Measurements from ENCODE around the gene ANKS3.
A peak's percentile ranks its signal among the peaks of the same experiment; 100 is the strongest.

Gene ANKS3

DNA sequence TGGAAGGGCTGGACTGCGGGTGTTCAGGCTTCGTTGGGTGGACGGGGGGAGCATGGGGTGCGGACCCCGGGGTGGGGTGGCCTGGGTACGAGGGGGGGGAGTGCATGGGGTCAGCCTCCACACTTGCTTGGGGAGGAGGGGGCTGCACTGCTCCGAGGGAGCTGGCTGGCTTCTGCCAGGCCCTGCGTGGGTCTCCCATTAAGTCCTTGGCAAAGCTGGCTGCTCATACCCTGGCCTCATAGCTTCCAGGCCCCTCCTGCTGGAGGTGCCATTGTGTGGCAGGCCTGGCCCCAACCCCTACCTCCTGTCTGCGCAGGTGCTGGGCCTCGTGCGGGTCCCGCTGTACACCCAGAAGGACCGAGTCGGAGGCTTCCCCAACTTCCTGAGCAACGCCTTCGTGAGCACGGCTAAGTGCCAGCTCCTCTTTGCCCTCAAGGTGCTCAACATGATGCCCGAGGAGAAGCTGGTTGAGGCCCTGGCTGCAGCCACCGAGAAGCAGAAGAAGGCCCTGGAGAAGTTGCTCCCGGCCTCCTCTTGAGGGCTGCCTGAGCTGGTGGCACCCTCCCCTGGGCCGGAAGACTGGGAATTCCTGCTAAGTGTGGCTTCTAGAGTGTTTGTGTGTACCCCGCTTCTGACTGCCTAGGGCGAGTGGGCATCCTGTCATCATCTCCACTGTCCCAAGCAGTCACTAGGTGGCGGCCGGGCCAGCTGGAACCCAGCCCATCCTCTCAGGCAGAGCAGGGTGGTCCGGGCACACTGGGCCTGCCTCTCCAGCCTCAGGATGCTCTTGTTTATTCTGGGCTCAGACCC lies 39.2 kb downstream of the ANKS3 start:
- DNase-seq, result no peak

GRCh38 chr16:4693956-4694641 lies 40.0 kb downstream of the ANKS3 start:
- no peak for DNase-seq

GRCh38 chr16:4693296-4693955 lies 40.6 kb downstream of the ANKS3 start, which contains the start of gene NUDT16L1:
NUDT16L1 (plus strand) TSS chr16:4693562; CDS start chr16:4693727, 165 bp downstream.
- DNase-seq, result peak; percentile 97

GRCh38 chr16:4692460-4693295 lies 41.4 kb downstream of the ANKS3 start:
- DNase-seq, result no peak

- no peak for DNase-seq
Observed at GRCh38 chr16:4691666-4692412, 42.2 kb downstream of the ANKS3 start.

DNA sequence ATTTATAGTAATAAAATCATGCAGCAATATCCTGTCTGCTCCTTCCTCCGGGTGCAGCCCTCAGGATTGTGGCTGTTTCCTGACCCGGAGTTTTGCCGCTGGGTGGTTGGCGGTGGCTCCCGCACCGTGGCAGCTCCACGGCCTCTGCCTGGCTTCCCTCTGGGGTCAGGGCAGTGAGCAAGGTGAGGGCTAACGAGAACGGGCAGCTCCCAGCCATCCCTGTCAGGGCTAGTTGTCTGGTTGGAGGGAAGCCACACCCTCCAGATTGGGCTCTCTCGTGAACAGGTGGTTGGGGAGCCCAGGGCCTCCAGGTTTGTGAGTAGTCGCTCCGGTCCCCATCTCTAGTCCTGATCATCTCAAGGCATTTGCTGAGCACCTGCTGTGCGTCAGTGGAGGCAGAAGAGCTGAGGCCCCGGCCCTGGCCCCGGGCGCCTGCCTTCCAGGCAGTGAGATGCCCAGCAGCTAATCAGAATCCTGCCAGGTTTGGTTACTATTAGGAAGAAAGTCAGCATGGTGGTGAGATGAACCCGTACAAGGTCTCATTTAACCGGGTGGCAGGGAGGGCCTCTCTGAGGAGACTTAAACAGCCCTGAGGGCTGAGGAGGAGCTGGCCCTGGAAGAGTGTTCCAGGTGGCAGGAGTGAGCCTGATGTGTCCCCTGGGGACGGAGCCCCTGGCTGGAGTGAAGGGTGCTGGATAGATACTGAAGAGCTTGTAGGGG lies 43.0 kb downstream of the ANKS3 start:
- DNase-seq, result no peak

DNA sequence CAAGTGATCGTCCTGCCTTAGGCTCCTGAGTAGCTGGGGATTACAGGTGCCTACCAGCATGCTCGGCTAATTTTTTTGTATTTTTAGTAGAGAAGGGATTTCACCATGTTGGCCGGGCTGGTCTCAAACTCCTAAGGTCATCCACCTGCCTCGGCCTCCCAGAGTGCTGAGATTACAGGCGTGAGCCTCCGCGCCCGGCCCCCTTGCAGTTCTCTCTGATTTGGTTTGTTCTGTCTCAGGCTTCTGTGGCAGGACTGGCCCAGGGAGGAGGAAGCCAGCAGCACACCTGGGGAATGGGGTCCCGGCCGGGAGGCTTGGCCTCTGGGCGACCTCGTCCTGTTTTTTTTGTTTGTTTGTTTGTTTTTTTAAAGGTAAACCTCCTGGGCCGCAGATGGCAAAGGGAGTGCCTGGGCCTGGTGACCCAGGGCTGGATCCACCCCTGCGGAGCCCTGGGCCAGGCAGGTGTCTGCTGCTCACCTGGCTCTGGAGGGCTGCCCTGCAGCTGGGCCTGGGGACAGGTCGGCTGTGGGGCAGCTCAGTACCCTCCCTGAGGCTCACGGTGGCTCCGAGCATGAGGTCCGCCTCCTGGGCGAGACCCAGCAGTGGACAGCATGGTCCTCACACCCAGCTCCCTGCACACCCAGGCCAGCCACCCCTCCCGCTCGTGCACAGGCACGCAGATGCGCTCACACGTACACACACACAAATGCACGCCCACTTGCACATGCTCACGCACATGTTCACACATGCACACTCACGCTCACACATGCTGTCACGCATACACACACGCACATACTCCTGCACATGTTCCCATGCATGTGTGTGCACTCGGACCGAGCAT lies 44.0 kb downstream of the ANKS3 start:
- no peak for DNase-seq

GRCh38 chr16:4689091-4689671 lies 44.9 kb downstream of the ANKS3 start:
- DNase-seq, result no peak

DNA sequence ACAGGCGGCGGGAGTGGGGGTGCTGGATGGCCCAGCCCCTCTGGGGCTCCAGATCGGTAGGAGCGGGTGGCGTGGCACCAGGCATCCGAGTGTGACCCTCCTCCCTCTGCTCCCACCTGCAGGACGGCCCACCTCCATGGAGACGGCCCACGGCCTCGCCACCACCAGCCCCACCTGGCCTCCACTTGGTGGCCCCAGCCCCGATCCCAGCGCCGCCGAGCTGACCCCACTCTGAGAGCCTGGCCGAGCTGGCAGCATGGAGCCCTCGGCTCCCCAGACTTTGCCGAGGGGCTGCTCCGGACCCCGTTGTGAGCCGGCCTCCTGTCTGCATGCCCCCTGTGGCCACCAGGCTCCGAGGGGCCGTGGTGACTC lies 45.4 kb downstream of the ANKS3 start:
- DNase-seq, result no peak

DNA sequence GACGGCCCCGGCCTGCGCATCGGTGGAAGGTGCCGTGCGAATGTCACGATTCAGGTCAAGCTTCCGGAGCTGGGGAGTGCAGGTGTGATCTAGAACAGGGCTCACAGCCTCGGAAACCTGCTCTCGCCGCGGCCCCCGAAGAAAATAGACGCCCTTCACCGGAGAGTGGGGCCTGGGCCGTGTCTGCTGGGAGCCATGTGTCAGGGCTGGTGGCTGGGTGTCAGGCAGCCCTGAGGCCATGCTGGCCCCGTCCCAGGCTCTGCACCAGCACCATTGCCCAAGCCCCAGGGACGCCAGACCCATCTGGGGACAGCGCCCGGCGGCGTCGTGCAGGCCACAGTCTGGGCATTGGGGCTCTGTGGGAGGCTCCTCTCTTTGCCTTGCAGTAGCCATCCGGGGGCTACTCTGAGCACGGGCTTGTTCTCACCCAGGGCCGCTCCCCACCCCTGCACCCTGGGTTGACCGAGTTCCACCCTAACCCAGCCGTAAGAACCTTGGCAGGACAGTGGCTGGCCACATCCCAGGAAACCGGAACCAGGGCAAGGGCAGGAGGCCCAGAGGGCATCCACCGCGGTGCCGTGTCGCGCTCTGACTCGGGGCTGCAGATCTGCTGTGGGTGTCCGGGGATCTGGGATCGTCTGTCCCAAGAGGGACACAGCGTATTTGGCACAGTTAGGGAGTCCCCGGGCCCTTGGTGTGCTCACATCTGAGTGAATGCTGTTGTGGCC lies 46.0 kb downstream of the ANKS3 start:
- DNase-seq, result no peak

DNA sequence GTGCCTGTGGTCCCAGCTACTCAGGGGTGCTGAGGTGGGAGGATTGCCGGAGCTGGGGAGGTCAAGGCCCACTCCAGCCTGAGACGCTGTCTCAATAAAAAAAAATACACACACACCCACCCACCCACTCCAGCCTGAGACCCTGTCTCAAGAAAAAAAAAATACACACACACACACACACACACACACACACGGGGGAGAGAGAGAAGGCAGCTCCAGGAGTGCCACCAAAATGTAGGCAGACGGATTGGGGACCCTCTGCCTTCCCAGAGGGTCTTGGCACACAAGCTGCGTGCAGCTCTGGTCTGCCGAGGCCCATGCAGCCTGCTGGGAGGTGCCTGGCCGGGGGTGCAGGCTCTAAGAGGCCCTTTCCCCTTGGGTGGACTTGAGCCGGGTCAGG lies 46.7 kb downstream of the ANKS3 start:
- no peak for DNase-seq

GRCh38 chr16:4686497-4687210 lies 47.4 kb downstream of the ANKS3 start:
- DNase-seq, result no peak

DNA sequence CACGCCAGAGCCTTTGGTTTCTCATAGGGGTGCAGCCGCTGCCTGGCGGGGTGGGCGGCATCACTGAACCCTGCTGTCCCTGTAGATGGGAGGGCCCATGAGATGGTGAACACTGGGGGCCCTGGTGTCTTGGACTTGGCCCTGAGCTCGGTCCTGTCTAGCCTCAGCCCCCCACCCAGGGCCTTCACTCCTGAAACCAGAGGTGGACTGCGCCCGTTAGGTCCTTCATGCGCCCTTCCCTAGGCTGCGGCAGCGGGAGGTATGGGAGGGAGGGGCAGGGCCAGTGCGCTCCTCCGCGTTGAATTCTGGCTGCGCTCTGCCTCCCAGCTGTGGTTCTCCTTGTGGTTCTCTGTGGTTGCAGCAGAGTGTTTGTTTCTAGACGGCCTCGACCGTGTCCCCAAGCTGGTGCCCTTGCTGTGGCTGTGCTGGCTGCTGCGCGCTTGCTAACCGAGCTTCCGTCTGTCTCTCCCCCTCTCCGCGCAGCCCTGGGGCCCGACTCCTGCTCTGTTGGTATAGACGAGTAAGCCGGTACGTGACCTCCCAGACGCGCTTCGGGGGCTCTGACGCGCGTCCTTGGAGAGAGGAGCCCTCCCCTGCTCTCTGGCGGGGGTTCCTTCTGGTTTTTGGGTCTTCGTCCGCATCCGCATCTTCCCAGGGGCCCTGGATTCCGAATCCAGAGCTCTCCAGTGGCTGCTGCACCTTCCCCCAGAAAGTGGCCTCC lies 48.1 kb downstream of the ANKS3 start:
- no peak for DNase-seq

GRCh38 chr16:4685292-4685691 lies 48.8 kb downstream of the ANKS3 start:
- no peak for DNase-seq

GRCh38 chr16:4684763-4685162 lies 49.3 kb downstream of the ANKS3 start:
- DNase-seq, result no peak

- DNase-seq, result no peak
Observed at GRCh38 chr16:4684058-4684715, 49.9 kb downstream of the ANKS3 start.

DNA sequence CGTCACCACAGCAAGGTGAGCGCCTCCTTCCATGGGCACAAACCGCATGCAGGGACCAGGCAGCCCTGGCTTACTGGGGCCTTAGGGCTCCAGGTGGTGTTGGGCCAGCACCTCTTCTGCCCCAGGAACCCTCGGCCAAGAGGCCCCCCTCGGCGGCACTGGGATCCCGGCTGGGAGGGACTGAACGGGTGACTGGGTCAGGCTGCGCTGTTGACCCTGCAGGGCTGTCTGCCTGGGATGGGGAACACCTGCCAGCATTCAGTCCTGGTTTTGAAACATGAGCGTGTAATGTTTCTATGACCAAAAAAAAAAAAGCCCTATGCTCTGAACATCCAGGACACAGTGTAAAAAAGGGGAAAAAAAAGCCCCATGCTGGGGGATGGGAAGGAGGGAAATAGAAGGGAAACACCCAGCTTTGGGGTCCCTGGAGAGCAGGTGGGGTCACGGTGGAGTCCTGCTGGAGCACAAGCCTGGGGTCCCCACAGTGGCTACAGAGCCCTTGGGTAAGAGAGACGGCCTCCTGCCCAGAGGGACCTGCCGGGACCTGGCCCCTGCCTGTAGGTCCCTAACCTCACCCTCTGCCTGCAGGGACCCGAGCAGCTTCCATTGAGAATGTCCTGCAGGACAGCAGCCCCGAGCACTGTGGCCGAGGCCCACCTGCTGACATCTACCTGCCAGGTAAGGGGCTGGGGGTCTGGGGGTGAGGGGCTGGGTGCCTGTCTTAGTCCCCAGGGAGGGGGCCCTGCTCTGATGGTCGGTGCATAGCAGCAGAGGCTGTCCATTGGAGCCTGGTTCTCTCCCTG lies 50.6 kb downstream of the ANKS3 start:
- no peak for DNase-seq
